ENCODE data around the gene BUD23.
"Not testable (repeated sequence)": the region's sequence is repeated elsewhere in the genome, so short reads cannot be mapped to it uniquely, and the experiment has no call there.

Gene BUD23

DNA sequence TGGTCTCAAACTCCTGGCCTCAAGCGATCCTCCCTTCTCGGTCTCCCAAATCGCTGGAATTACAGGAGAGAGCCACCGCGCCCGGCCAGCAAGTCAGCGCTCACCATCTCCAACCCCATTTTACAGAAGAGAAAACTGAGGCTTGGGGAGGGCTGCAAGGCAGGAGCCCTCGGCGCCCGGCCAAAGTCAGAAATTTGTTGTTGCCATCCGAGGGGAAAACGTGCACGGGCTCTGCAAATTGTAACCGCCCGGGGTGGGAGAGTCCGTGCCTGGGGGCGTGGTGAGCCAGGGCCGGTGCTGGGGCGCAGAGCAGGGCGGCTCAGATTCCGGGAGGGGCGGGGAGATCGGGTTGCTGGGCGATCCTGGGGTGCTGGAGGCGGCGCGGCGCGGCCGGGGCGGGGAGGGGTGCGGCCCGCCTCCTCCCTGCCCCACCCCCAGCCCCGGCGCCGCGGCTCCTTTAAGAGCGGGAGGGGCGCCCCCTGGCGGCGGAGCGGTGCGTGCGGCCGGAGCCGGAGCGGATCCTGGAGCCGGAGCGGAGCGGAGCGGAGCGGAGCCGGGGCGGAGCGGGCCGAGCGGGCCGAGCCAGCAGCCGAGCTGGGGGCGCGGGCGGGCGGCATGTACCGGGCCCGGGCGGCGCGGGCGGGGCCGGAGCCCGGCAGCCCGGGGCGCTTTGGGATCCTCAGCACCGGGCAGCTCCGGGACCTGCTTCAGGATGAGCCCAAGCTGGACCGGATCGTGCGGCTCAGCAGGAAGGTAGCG lies 15.9 kb upstream of the BUD23 start, which contains the start of gene VPS37D:
TSS of gene VPS37D (plus strand) at position 488 of the 759 bp plus-strand sequence. CDS start at position 616, 128 bp downstream.
- in situ Hi-C loops (cut with MboI; ENCODE audit: low pct_unique_long_range_greater_than_20kb, low sequenced_read_pairs) = no loop called here
- peak; percentile 76 for DNase-seq

DNA sequence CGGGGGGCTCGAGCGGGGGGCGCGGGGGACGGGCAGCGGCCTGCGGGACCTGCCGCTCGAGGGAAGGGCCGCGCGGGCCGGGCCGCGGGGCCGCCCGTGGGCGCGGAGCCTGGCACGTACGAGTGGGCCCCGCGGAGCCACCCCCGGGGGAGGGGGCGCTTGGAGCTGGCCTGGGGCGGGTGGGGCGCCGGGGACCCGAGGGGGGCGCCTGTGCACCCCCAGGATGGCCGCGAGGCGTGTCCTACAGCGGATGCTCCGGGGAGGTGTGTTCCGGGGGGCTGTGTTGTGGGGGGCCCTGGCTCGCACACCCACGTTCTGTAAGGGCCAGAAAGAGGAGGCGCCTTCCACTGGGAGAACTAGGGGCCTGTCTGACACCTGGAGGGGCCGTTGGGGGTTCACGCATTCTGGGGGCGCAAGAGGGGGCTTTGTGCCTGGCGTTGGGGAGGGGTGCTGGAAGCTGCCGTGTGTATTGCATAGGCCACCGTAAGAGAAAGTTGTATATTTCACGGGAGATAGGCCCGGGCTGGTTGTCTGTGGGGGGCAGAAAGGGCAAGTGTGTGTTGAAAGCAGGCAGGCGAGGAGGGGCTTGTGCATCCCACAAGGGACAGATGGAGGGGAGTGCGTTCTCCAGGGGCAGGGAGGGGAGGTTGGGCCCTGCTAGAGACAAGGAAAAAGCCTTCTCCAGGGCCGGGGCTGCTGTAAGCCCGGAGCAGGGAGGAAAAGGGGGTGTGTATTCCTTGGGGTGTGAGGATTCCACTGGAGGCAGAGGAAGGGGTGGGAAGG lies 15.1 kb upstream of the BUD23 start:
- DNase-seq = no peak
- in situ Hi-C loops (cut with MboI; ENCODE audit: low pct_unique_long_range_greater_than_20kb, low sequenced_read_pairs) = no loop called here

DNA sequence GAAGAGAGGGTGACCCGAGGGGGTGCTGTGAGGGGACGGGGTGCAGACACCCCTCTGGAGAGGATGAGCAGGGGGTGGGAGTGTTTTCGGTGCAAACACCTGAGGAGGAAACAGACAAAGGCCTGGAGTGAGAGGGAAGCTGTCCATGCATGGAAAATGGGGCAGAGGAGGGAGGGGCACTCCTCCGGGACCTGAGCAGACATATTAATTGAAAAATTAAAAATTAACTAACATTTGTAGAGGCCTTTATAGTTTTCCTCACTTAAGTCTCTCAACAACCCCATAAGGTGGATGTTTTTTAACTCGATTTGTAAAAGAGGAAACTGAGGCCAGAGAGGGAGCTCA lies 14.5 kb upstream of the BUD23 start:
- in situ Hi-C loops (cut with MboI; ENCODE audit: low pct_unique_long_range_greater_than_20kb, low sequenced_read_pairs) = no loop called here

DNA sequence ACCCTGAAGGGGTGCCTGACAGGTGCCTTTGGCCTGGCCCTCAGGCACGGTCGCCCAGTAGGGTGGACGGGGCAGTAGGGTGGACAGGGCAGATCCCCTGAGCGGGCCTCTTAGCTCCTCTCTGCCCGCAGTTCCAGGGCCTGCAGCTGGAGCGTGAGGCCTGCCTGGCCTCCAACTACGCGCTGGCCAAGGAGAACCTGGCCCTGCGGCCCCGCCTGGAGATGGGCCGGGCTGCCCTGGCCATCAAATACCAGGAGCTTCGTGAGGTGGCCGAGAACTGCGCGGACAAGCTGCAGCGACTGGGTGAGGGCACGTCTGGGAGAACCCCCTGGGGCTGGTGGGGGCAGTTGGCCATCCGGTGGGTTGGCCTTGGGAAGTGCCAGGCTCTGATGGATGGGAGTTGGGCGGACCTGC lies 14.1 kb upstream of the BUD23 start:
- in situ Hi-C loops (cut with MboI; ENCODE audit: low pct_unique_long_range_greater_than_20kb, low sequenced_read_pairs) = no loop called here
- no peak for DNase-seq

More for the DNA sequence above, 14.5 kb upstream of the BUD23 start:
- DNase-seq = no peak

DNA sequence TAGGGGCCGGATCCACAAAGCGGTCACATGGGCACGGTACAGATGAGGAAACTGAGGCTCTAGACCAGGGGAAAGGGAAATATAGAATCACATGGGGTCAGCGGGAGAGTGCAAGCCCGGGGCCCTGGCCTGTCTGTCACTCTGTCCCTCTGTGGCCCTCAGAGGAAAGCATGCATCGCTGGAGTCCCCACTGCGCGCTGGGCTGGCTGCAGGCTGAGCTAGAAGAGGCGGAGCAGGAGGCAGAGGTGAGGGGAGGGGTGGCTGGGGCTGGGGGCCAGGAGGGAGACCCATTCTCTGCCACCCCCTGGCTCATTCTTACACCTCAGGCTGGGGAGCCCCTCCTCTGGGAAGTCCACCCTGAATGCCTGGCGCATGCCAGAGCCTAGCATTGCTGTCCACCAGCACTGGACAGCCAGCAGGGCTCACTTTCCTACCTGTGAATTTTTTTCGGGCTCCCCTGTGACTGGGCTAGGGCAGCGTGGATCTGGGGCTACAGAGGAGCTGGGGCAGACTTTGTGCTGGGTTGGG lies 13.5 kb upstream of the BUD23 start:
- in situ Hi-C loops (cut with MboI; ENCODE audit: low pct_unique_long_range_greater_than_20kb, low sequenced_read_pairs) = no loop called here
- DNase-seq = no peak

DNA sequence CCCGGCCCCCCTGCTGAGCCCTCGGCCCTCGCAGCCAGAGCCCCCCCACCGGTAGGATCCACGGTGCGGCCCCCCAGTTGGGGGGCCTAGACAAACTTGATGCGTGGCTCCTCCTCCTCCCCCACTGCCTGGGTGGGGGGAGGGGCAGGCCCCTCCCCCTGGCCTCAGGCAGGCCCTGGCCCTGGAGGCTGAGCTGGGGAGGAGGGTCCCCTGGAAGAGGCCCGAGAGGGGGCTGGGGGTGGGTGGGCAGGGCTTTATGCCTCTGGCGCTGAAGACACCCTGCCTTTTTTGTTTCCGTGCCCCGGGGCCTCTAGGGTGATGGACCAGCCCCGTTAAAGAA lies 12.1 kb upstream of the BUD23 start:
- in situ Hi-C loops (cut with MboI; ENCODE audit: low pct_unique_long_range_greater_than_20kb, low sequenced_read_pairs) = no loop called here
- DNase-seq = no peak

DNA sequence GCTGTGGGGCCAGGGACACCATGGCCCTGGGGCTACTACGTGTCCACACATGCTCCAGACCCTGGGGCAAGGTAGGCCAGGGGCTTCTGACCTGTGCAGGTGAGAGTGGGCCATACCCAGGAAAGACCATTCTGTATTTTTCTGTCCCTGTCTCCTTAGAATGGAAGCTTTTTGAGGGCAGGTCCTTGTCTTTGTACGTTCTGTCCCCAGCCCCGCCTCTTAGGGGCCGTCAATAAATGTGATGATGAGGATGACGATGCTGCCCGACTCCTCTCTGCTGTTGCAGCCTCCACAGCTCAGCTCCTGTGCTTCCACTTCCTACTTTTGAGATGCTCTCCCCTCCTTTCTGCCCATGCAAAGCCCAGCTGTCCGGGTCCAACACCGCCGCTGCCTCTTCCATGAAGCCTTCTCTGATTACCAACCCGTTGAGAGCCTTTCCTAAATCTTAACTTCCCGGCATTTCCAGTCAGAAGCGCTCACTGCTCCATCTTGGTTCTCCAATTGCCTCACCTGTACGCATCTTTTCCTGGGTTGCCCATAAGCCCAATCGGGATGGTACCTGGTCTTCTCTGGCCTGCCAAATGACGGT lies 11.4 kb upstream of the BUD23 start:
- in situ Hi-C loops (cut with MboI; ENCODE audit: low pct_unique_long_range_greater_than_20kb, low sequenced_read_pairs) = no loop called here
- no peak for DNase-seq

DNA sequence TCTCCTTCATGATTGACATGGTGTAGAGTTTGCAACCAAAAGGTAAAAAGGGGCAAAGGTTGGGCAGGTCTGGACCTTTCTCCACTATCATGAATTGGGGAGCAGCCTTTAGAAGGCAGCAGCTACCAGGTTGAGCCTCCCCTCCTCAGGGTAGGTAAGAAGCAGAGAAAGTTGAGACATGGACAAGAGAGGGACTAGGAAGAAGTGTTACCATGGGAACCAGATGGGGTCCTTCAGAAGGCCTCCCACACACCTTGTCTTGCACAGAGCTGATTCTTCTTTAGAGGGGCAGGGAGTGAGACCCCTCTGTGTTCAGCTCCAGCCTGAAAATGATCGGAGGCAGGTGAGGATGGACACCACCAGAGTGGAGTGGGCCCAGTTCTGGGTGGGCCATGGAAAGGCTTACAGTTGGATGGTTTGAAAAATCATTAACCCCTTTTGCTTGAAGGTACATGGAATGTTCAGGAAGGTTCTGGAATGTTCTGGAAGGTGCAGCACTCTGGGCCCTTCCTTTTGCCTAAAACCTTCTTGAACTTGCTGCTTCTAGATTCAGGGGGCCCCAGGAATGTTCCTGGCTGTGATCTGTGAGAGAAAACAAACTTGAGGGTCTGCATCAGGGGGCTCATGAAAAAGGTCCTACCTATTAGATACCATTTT lies 8.8 kb upstream of the BUD23 start:
- DNase-seq = no peak
- in situ Hi-C loops (cut with MboI; ENCODE audit: low pct_unique_long_range_greater_than_20kb, low sequenced_read_pairs) = no loop called here

DNA sequence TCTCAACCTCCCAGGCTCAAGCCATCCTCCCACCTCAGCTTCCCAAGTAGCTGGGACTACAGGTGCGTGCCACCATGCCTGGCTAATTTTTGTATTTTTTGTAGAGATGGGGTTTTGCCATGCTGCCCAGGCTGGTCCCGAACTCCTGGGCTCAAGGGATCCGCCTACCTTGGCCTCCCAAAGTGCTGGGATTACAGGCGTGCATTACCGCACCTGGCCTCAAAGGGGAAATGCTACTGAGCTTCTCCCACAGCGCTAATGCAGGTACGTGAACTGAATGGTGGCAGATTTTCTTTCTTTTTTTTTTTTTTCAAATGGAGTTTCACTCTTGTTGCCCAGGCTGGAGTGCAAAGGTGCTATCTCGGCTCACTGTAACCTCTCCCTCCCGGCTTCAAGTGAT lies 7.3 kb upstream of the BUD23 start:
- in situ Hi-C loops (cut with MboI; ENCODE audit: low pct_unique_long_range_greater_than_20kb, low sequenced_read_pairs); DNase-seq: not testable (repeated sequence)

DNA sequence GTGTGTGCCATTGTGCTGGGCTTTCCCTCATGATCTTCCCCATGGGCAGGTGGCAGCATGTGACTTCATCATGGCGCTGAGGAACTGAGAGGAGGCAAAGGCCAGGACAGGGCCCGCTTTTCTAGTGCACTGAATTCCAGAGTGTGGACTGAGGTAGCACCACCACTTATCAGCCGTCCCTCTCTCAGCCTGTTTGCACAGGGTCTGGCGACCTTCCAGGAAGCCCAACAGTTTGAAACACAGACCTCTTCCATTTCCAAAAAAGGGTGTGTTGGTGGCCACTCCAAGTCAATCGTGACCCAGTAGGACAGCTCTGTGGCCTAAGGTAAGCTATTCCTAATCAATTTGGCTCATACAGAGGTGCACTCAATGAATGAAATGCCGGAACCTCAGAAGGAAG lies 4.5 kb upstream of the BUD23 start:
- in situ Hi-C loops (cut with MboI; ENCODE audit: low pct_unique_long_range_greater_than_20kb, low sequenced_read_pairs) = no loop called here
- DNase-seq = no peak

DNA sequence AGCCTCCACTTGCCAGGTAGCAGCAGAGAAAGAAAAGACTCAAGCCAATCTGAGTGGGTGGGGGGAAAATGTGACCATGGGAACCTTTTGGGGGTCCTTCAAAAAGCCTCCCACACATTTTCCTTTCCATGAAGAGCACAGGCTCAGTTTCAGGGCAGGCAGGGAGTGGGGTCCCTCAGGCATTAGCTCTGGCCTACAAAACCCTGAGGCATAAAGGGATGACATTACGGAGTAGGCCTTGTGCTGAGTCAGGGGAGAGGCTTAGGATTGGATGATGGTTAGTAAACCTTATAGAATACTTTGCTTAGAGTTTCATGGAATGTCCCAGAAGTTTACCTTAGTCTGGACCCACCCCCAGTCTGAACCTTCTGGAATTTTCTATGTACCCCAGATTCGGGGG lies 3.7 kb upstream of the BUD23 start:
- in situ Hi-C loops (cut with MboI; ENCODE audit: low pct_unique_long_range_greater_than_20kb, low sequenced_read_pairs) = no loop called here

DNA sequence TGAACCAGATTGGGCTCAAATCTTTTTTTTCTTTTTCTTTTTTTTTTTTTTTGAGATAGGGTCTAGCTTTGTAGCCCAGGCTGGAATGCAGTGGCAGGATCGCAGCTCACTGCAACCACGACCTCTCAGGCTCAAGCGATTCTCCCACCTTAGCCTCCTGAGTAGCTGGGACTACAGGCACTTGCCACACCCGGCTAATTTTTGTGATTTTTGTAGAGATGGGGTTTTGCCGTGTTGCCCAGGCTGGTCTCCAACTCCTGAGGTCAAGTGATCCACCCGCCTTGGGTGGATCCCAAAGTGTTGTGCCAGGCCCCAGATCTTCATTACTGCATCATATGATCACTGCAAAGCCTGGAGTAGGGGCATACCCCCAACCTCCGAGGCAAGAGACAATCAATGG lies 2.9 kb upstream of the BUD23 start:
- DNase-seq = no peak
- in situ Hi-C loops (cut with MboI; ENCODE audit: low pct_unique_long_range_greater_than_20kb, low sequenced_read_pairs) = no loop called here

More for the DNA sequence above, 3.7 kb upstream of the BUD23 start:
- DNase-seq = no peak

DNA sequence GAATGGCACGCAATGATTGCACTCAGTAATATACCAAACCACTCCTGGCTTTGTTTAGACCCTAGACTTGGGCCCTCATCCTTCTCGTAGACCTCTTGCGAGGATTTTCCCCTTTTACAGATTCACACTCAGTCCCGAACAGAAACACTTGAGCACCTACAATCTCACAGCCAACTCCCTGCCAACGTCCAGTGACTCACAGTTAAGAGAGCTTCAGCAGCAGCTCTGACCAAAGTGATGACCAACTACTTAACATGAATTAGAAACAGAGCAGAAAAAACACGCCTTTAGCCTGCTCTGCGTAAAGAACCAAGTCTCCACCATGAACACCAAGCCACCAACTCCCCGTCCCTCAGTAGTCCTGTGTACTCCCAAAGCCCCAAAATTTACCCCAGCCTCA lies 2.4 kb upstream of the BUD23 start:
- in situ Hi-C loops (cut with MboI; ENCODE audit: low pct_unique_long_range_greater_than_20kb, low sequenced_read_pairs) = no loop called here
- DNase-seq = no peak

DNA sequence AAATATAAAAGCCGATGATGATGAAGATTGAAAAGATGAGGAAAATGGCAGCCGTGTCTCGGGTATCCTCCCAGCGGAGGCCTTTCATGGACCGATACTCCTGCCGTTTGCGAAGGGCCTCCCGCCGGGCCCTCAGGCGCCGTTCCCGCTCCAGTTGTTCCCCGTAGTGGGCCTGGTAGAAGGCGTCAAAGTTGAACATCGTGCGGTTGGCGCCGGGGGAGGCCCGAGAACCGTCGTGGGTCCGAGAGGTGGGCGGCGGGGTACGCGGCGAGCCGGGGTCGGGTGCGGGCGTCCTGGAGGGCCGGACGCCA lies 697 bp upstream of the BUD23 start:
- DNase-seq = no peak

DNA sequence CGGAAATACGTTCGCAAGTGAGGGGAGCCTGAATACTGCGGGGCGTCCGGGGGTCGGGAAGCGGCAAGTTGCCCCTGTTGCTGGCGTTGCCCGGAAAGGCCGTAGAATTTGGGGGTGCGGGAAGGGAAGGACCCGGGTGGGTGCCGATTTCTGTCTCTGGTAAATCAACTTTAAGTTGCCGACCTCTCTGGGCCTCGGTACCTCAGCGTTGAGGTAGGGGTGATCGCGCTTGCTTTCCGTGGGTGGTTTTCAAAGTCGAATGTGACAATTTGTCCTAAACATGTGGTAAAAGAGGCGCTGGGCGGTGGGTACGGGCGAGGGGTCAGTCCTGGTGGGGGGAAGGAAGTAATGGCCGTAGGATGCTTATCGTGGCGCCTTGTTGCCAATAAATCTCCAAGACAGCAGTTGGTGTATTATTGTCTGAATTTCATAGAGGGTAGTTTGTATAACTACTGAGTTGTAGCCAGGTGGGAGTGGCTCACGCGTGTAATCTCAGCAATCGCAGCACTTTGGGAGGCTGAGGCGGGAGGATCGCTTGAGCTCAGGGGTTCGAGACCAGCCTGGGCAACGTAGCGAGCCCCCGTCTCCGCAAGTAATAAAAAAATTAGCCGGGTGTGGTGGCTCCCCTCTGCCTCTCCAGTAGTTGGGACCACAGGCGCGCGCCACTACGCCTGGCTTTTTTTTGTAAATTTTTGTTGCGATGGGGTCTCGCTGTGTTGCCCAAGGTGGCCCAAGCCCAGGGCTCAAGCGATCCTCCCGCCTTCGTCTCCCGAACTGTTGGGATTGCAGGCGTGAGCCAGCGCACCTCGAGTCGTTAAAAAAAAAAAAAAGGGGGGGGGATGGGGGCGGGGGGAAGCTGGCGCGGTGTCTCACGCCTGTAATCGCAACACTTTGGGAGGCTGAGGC lies 644 bp downstream of the BUD23 start:
- in situ Hi-C loops (cut with MboI; ENCODE audit: low pct_unique_long_range_greater_than_20kb, low sequenced_read_pairs) = no loop called here
- no peak for DNase-seq

More for the DNA sequence above, 697 bp upstream of the BUD23 start:
- in situ Hi-C loops (cut with MboI; ENCODE audit: low pct_unique_long_range_greater_than_20kb, low sequenced_read_pairs) = no loop called here

DNA sequence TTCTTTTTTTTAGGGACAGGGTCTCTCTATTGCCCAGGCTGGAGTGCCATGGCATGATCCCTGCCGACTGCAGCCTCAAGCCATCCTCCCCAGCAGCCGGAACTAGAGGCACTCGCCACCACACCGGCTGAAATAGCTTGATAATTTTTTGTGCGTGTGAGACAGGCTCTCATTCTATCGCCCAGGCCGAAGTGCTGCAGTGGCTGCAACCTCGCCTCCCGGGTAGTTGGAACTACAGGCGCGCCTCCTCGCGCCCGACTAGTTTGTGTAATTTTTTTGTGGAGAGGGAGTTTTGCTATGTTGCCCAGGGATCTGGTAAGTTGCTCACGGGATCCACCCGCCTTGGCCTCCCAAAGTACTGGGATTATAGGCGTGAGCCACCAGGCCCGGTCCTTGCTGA lies 1.9 kb downstream of the BUD23 start:
- DNase-seq = no peak
- in situ Hi-C loops (cut with MboI; ENCODE audit: low pct_unique_long_range_greater_than_20kb, low sequenced_read_pairs) = no loop called here

DNA sequence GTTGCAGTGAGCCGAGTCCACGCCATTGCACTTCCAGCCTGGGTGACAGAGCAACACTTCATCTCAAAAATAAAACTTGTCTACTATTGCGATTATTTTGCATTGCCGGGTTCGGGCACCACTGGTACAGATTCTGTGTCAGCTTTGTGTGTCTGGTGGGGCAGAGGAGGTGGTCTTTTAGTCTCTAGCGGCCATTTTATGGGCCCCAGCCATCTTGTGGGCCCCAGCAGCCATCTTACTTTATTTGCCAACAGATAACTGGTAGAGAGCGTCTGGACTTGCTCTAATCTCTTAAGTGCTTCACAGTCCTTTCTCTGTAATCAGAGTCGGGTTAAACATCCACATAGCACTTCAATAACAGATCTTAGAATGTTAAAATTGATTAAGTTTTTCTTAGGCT lies 4.9 kb downstream of the BUD23 start:
- in situ Hi-C loops (cut with MboI; ENCODE audit: low pct_unique_long_range_greater_than_20kb, low sequenced_read_pairs) = no loop called here
- DNase-seq = no peak

DNA sequence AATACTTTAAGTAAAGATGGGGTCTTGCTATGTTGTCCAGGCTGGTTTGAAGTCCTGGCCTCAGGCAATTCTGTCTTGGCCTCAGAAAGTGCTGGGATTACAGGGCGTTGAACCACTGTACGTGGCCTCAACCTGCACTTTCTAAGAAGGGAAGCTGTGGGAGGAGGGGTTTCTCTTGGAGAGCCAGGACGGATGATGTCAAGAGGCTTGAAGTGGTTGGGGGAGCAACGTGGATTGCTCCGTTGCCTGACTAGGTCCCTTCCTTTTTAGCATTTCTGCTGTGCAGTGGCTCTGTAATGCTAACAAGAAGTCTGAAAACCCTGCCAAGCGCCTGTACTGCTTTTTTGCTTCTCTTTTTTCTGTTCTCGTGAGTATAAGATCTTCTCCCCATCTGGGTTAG lies 7.2 kb downstream of the BUD23 start:
- in situ Hi-C loops (cut with MboI; ENCODE audit: low pct_unique_long_range_greater_than_20kb, low sequenced_read_pairs) = no loop called here
- no peak for DNase-seq

DNA sequence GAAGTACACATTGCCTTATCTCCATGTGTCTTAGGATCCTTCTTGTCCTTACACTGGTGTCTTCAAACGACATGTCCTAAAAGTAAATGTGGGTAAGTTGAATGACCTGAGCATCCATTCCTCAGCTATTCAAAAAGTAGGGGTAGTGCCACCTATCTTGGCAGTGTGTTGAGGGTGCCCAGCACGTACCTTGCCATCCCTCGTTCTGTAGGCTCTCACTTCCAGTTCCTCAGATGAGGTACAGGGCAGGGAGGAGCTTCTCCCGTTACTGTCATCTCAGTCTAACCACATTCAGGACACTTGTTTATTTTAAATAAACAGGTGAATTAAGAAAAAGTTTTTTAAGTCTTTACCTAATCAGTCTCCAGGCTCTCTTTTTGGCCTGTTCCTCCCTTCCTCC lies 13.0 kb downstream of the BUD23 start:
- in situ Hi-C loops (cut with MboI; ENCODE audit: low pct_unique_long_range_greater_than_20kb, low sequenced_read_pairs) = no loop called here

More for the DNA sequence above, 13.0 kb downstream of the BUD23 start:
- DNase-seq = no peak
